GM18951 (cell line): Measurements from ENCODE around the gene INHBC.
"Not testable (repeated sequence)": the region's sequence is repeated elsewhere in the genome, so short reads cannot be mapped to it uniquely, and the experiment has no call there.

Source experiments
- POLR2A ChIP-seq: IDR thresholded peaks from 4 replicates; pipeline ENCODE4 v1.6.1; 2011; ENCODE audit warnings: mild to moderate bottlenecking; ENCODE audit not compliant: insufficient read length, insufficient read depth; ENCODE audit errors: extremely low read depth
- in situ Hi-C: fragments of 300-500 bp; cut with MboI; formaldehyde crosslinking; loops from one replicate; pipeline ENCODE4 v1.12.0; 2022; ENCODE audit warnings: low sequenced_read_pairs, mixed read lengths, inconsistent platforms; ENCODE audit not compliant: unreplicated experiment

The INHBC gene

GRCh38 chr12:57435293-57435692 lies 709 bp downstream of the INHBC start:
- in situ Hi-C loops: no loop called here
- no peak for TF ChIP-seq POLR2A

DNA sequence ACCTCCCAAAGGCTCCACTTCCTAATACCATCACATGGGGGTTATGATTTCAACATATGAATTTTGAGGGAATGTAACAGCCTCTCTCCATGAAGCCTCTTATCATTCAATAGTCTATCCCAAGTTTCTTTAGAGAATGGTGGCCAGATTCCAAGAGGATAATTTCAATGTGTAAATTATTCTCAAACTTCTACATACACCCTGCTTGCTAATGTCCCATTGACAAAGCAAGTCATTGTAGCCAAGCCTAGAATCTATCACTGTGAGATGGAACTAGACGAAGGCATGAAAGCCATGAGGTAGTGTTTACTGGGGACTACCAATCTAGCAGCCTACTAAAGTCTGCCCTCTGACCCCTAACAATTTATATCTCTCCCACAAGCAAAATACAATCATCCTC lies 3.8 kb downstream of the INHBC start:
- in situ Hi-C loops: no loop called here
- no peak for TF ChIP-seq POLR2A

DNA sequence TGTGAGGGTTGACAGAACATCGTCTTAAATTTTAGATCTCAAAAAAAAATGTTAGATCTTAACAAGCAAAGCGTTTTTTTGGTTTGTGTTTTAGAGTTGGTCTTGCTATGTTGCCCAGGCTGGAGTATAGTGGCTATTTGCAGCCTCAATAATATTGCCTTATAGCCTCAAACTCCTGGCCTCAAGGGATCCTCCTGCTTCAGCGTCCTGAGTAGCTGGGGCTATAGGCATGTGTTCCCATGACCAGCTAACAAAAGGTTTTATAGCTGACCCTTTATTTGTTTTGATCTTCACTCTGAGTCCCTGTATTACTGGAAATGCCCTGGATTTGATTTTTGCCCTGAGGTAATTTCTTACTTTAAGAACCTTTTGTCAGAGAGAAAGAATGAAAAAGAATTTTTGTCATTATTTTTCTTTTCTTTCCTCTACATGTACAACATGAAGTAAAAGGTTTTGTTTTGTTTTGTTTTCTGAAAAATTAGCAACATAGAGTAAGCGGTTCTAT lies 5.2 kb downstream of the INHBC start:
- no peak for TF ChIP-seq POLR2A
- in situ Hi-C loops: no loop called here

DNA sequence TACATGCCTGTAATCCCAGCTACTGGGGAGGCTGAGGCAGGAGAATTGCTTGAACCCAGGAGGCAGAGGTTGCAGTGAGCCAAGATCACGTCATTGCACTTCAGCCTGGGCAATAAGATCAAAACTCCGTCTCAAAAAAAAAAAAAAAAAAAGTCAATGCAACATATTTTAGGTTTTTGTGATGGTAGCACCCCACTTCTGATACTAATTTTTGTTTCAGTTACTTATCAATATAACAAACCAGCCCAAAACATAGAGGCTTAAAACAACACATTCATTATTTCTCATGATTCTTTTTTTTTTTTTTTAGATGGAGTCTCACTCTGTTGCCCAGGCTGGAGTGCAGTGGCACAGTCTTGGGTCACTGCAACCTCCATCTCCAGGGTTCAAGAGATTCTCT lies 6.8 kb downstream of the INHBC start:
- in situ Hi-C loops: not testable (repeated sequence)

GRCh38 chr12:57441846-57442427 lies 7.4 kb downstream of the INHBC start:
- in situ Hi-C loops: no loop called here
- no peak for TF ChIP-seq POLR2A

- in situ Hi-C loops: not testable (repeated sequence)
Measured at GRCh38 chr12:57444337-57444736, 9.8 kb downstream of the INHBC start.

- no peak for TF ChIP-seq POLR2A
- in situ Hi-C loops: no loop called here
Measured at GRCh38 chr12:57444744-57445143, 10.2 kb downstream of the INHBC start.

GRCh38 chr12:57446292-57446960 lies 11.8 kb downstream of the INHBC start:
- in situ Hi-C loops: no loop called here
- no peak for TF ChIP-seq POLR2A

DNA sequence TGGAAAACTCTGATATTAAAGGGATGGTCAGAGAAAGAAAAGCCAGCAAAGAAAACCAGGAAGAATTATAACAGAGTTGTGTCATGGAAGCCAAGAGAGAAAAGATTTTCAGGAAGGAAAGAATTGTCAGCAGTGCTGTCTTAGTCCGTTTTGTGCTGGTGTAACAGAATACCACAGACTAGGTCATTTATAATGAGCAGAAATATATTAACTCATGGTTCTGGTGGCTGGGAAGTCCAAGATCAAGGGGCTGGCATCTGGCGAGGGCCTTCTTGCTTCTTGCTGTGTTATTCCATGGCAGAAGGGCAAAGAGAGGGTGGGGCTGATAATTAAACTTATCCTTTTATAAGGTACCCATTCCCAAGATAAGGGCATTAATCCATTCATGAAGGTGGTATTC lies 14.1 kb downstream of the INHBC start:
- no peak for TF ChIP-seq POLR2A
- in situ Hi-C loops: no loop called here

DNA sequence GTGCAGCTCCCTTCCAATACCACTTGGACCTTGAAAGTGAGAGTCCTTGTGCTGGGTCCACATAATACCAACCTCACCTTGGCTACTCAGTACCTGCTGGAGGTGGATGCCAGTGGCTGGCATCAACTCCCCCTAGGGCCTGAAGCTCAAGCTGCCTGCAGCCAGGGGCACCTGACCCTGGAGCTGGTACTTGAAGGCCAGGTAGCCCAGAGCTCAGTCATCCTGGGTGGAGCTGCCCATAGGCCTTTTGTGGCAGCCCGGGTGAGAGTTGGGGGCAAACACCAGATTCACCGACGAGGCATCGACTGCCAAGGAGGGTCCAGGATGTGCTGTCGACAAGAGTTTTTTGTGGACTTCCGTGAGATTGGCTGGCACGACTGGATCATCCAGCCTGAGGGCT lies 14.8 kb downstream of the INHBC start:
- in situ Hi-C loops: no loop called here
- no peak for TF ChIP-seq POLR2A

DNA sequence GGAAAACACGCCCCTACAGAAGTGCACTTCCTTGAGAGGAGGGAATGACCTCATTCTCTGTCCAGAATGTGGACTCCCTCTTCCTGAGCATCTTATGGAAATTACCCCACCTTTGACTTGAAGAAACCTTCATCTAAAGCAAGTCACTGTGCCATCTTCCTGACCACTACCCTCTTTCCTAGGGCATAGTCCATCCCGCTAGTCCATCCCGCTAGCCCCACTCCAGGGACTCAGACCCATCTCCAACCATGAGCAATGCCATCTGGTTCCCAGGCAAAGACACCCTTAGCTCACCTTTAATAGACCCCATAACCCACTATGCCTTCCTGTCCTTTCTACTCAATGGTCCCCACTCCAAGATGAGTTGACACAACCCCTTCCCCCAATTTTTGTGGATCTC lies 15.5 kb downstream of the INHBC start:
- in situ Hi-C loops: no loop called here
- no peak for TF ChIP-seq POLR2A

GRCh38 chr12:57451233-57451778 lies 16.7 kb downstream of the INHBC start:
- in situ Hi-C loops: no loop called here
- TF ChIP-seq POLR2A: no peak

DNA sequence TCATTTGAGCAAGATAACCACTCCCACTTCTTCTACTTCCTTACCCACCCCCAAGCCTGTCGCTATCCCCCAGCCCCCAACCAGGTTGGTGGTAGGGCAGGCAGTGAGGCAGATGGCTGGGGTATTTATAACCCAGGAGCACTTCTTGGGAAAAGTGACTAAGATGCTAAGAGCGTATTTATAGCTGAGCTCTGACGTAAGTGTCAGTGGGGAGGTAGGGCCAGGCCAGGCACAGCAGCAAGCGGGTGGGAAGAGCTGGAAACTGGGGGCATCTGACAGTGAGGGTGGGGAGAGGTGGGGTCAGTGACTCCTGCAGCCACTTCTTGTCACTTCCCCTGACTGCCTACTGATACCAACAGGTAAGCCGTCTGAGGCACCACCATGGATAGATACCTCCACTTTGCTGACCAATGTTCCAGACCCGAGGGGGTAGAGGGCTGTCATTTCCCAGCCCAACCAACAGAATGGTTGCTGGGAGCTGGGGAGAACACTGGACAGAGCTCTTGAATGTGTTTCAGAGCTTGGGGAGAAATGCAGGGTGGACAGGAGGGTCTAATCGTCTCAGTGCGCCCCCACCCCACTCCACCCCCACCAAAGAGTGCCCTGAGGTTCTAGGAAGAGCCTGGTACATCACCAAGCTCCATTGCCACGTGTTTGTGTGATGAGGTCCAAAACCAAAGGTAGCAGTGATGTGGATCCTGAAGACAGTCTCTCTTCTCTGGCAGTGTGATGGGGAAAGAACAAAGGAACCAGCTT lies 17.8 kb downstream of the INHBC start:
- no peak for TF ChIP-seq POLR2A
- in situ Hi-C loops: no loop called here
